ENCODE measurements around the gene BRME1.

The BRME1 gene
- 0.14 to 3.3 (median 0.86) reads per million in 17 experiments for total RNA-seq

DNA sequence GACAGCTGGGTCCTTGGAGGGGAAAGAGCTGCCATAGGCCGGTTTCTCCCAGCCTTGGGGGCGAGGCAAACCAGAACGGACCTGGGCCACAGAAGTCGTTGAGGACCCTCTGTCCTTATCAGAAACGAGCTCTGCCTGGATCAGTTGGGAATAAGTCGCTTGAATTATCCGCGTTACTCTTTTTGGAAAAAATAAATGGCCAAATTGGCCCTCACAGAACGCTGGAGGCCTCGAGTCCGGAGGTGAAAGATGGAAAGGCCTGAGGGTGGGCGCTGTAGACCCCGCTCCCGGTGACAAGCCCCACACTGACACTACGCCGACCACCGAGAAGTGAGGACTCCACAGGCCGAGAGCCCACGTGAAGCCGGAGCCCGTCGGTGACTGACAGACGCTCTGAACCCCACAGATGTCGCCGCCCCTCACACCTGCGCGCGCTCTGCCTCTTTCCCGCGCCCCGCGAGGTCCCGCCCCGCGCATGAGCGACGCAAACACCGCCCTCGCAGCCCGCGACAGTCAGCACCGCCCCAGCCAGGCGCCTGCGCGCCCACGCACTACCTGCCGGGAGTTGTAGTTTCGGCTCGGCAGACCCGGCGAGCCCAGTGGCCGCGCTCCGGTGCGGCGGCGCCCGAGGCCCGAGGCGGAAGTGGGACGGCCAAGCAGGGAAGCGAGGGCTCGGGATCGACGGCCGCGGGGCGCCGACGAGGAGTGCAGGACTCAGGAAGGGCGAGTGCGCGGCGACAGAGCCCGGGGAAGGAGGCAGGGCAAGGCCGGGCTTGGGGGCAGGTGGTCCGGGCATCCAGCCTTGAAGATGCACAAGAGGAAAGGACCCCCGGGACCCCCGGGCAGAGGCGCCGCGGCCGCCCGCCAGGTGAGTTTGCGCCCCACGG is at the start of gene BRME1, which contains the start of gene CC2D1A:
TSS of gene BRME1 (minus strand) at position 484 of the 887 bp plus-strand sequence. CDS start 1,225 bp downstream, outside the sequence.
TSS of gene CC2D1A (plus strand) at position 568 of the 887 bp plus-strand sequence. CDS start at position 809, 241 bp downstream.
- DNase-seq = peak; percentile 91 to 97 (median 94)

DNA sequence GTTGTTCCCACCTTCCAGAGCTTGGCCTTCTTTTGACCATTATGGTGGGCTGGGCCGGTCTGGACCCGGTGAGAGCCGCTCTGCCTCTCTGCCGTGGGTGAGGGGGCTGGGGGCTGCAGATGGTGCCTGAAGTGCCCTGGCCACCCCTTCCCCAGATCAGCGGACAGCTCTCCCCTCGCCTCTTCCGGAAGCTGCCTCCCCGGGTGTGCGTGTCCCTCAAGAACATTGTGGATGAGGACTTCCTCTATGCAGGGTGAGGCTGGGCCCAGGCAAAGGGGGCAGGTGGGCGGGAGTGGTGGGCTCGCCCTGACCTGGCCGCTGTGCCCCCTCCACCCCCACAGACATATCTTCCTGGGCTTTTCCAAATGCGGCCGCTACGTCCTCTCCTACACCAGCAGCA is 48.3 kb upstream of the BRME1 start:
- DNase-seq = no peak

DNA sequence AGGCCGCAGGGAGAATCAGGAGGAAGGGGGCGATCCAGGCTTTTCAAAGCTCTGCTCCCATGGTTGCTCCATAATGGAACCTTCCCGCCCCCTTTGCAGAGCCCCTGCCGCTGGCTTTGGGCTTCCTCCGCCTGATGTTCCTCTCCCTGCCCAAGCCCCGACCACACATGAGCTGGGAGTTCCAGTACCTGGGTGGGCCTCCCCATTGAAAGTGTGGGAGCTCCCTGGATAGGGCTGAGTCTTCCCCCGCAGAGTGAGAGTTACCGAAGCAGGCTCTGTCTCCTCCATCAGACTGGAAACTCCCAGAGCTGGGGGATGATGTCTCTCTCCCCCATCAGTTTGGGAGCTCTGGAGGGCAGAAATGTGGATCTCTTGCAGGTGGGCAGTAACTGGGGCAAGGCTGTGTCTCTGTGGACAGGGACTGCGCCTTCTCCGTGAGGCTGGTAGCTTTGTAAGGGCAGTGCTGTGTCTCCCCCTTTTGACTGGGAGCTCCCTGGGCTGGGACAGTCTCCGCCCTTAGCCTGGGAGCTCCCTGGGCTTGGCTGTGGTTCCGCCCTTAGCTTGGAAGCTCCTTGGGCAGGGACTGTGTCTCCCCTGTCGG is 47.1 kb upstream of the BRME1 start:
- peak; percentile 39 to 67 (median 48) for DNase-seq

DNA sequence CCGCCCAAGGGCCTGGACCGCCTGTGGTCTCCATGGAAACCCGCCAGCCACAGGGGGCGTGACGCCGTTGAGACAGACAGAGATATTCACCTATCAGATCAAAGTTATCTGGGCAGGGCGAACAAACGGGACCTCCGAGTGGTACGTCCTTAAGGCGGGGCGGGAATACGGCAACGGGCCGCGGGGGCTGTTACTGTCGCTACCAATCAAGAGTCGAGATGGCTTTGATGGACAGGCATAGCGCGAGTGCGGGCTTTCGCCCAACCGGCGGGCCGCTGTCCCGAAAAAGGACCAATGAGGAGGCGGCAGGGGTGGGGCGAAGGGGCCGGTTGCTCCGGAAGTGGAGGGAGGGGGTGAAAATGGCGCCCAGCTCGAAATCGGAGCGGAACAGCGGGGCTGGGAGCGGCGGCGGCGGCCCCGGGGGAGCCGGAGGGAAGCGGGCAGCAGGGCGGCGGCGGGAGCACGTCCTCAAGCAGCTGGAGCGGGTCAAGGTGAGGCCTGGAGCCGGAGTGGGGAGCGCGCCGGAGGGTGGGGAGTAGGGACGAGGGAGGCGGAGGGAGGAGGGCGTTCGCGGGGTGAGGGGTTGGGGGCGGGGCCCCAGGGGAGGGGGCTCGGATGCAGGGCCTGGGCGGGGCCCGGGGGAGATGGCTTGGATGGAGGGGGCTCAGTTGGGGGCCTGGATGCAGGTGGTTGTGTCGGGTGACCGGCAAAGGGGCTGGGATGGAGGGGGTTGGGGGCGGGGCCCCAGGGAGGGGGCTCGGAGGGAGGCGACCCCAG is 46.4 kb upstream of the BRME1 start, which contains the start of gene DCAF15:
TSS of gene DCAF15 (plus strand) at position 356 of the 777 bp plus-strand sequence. CDS start at position 360, 4 bp downstream.
- peak; percentile 100 for DNase-seq

DNA sequence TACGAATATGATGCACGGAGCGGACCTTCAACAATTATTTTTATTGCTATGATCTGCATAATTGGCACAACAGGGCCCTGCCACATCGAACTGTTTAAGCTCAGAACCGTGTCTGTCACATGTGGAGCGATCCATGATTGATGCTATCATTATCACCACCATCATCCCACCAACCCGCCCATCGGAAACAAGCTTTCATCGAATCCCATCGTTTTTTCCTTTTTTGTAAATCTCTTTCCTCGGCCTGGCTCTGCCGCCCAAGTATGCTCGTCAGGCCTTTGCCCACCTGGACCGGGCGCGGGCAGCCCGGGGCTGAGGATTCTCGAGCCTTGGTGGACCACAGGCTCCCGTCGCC is 45.9 kb upstream of the BRME1 start:
- no peak for DNase-seq

DNA sequence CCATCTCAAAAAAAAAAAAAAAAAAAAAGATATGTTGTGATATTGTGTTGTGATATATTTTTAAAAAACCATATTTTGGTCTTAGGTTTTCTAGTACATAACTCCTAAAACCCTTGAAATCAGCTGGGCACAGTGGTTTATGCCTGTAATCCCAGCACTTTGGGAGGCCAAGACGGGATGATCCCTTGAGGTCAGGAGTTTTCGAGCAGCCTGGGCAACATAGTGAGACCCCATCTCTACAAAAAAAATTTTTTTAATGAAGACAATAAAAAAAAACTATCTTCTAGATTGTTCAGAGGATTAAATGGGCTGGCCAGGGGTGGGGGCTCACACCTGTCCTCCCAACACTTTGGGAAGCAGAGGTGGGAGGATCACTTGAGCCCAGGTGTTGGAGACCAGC is 45.1 kb upstream of the BRME1 start:
- no peak for DNase-seq

DNA sequence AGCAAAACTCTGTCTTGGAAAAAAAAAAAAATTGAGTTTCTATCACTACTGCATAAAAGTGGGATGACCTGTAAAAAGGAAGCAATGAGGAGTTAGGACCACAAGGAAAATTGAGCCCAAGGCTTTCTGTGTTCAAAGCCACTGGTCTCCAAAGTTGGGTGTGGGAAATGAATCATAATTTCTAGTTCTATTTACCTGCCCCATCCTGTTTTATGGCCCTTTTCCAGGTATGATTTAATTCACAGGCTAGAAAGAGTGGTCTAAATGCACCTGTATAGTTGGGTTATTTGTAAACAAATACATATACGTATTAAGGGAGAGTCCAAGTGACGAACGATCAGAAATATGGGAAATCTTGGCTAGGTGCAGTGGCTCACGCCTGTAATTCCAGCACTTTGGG is 40.5 kb upstream of the BRME1 start:
- DNase-seq = no peak

DNA sequence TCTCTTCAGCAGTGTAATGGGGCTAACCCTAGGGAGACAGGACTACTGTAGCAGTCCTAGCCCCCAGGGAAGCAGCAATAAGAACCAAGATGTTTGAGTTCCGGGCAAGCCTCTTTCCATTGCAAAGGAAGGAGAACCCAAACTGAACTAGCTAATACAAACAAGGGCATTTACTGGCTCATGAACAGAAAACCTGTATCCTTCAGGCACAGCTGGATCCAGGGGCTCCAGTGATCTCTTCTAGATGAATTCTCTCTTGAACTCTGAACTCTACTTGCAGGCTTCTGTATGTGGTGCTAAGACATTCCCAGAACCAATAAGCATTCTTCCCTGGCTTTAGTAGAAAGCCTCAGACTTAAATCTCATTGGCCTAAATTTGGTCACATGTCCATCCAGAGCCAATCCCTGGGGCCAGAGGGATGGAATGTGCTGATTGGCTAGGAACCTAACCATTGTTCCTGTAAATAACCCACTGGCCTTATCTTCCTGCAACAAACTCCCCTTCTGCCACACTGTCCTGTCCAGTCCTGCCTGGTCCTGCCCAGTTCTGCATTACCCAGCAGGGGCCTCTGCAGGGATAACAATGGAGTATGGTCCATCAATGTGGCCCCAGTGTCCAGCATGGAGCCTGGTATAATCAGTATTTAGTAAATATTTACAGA is 36.2 kb upstream of the BRME1 start:
- DNase-seq = no peak

DNA sequence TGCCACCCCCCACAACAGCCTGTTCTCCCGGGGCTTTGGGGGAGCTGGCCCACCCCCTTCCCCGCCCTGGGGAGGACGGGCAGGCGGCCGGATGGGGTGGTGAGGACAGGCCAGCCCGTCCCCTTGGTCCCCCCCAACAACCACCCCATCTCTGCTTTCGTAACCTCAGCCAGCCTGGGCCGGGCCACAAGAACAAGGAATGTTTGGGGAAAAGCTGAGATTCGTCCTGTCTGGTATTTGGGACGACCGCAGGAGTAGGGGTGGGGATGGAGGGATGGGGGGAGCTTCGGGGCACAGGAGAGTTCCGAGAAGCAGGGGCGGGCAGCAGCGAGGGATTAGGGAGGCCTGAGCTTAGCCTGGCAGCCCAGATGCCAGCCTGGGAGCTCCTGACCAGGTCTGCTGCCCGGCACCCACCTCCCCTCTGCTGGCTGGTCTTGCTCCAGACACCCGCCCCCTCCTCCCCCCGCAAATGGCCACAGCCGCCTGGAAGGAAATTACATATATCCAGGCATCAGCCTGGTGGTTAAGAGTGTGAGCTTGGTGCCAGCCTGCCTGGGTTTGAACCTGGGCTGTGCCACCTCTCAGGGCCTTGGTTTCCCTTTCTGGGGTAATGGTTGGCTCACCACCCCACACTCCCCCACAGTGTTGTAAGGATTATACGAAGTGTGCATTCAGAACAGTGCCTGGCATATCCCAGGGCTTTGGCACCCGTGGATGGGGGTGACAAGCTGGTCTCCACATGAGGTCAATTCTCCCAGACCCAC is 32.6 kb upstream of the BRME1 start, which contains the start of gene PODNL1:
TSS of gene PODNL1 (minus strand) at position 117 of the 764 bp plus-strand sequence. CDS start 236 bp downstream, outside the sequence.
- DNase-seq = no peak

DNA sequence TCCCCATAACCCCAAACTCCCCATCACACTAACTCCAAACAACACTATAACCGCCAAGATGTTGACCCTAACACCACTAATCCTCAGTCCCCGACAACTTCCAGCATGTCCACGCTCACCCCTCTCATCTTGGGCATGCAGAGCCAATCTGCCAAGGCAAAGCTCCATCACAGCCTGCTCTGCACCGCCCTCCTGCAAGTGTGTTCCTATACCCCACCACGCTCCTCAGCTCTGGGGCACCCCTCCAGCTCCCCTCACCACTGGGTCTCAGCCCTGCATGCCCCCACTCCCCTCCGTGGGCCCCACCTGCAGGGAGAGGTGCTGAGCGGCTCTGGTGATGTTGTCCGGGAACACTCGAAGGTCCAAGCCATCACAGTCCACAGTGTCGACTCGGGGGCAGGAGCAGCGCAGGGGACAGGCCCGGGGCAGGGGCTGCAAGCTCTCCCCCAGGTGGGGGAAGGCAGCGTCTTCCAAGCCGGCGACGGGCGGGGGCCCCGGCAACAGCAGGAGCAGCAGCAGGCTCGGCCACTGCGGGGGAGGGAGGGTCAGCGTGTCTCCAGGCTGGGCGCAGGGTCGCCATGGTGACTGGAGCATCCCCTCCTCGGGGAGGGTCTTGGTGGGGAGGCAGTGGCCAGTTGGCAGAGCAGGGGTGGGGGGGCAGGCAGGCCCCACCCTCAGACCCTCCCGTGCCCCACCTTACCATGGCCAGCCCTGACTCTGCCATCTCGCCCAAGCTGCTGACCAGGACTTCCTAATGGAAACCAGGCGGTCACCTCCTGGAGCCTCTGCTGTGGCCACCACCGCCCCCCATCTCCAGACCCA is 31.8 kb upstream of the BRME1 start:
- DNase-seq = no peak

DNA sequence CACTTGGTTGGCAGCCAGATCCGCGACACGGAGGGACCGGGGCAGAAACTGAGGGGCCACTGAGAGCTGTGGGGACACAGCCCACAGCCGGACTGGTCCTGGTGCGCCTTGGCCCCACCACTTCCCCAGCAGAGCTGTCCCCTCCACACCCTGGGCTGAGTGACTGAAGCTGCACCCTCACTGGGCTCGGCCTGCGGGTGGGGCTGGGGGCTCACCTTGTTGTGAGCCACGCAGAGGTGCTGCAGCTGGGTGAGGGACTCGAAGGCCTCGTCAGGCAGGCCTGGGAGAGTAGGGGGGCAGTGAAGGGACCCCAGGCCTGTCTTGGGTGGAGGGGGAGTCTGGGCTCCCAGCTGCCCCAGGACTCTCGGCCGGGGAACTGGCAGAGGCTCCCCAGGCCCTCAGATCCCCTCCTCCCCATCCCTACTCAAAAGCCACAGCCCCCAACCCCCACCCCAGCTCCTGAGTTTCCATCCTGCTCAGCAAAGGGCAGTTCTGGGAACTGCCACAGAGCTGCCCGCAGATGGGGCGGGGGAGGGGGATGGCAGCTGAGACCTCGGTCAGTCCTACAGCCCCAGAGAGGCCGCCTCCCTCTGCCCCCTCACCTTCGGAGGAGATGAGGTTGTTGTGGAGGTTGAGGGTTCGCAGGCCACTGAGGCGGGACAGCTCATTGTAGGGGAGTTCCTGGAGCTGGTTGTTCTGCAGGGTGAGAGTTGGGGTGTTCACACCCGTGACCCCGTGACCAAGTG is 30.0 kb upstream of the BRME1 start:
- no peak for DNase-seq

DNA sequence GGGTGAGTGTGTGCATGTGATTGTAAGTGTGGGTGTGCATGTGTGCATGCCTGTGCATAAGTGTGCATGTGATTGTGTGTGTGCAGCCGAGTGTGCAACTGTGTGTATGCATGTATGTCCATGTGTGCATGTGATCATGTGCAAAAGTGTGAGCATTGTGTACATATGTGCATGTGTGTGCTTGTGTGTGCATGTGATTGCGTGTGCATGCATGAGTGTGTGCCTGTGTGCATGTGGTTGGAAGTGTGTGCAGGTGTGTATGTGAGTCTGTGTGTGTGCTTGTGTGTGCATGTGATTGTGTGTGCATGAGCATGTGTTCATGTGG is 28.8 kb upstream of the BRME1 start:
- no peak for DNase-seq

DNA sequence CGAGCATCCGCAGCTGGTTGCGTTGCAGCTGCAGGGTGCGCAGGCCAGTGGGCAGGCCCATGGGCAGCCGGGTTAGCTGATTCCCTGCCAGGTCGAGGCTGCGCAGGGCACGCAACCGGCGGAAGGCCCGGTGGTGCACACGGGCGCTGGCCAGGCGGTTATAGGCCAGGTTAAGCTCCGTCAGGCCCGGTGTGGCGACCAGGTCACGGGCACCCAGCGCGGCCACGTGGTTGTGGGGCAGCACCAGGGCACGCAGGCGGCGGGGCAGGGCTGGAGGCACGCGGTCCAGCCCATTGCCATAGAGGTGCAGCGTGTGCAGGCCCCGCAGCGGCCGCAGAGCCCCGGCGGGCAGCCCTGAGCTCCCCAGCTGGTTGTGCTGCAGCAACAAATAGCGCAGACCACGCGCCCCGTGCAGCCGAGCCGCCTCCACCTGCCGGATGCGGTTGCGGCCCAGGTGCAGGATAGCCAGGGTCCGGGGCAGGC is 27.0 kb upstream of the BRME1 start:
- no peak for DNase-seq

DNA sequence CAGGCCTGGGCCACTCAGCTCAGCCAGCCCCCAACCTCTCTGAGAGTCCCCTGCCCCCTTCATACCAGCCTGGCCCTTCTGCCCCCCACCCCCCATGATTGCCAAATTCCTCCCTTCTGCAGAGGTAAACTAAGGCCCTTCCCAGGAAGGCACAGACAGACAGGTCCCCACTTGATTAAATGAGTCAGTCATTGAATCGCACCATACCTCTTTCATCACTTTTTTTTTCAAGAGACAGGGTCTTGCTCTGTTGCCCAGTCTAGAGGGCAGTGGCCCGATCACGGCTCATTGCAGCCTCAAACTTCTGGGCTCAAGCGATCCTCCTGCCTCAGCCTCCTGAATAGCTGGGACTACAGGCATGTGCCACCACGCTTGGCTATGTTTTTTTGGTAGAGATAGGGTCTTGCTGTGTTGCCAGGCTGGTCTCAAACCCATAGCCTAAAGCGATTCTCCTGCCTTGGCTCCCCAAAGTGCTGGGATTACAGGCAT is 26.3 kb upstream of the BRME1 start:
- DNase-seq = no peak

DNA sequence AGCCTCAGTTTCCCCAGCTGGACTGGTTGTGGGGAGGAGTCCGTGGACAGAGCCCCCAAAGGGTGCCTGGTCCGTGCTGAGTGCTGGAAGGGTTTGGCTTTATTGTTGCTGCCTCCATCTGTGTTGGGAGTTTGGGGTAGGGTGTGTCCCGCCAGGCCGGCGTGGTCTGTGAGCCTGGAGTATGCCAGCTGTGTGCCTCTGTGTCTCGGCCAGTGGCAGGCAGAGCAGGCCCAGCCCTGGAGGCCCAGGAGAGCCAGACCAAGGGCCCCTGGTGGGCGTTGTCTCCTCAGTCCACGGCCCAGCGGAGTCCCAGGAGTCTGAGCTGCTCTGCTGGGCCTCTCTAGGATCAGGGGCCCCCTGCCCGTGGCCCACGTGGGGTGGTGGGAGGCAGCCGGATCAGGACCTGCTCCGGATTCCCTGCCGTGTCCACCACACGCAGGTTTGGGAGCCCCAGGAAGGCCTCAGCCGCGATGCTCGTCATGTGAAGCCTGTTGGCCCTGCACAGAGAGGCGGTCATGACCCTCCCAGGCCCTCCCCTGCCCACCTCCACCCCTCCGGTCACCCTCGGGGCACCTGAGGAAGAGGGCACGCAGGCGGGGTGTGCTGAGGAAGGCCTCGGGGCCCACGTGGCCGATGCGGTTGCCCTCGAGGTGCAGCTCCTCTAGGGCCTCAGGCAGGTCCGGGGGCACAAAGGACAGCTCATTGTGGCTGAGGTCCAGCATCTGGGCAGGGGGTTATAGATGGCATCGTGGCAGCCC is 25.7 kb upstream of the BRME1 start:
- no peak for DNase-seq

DNA sequence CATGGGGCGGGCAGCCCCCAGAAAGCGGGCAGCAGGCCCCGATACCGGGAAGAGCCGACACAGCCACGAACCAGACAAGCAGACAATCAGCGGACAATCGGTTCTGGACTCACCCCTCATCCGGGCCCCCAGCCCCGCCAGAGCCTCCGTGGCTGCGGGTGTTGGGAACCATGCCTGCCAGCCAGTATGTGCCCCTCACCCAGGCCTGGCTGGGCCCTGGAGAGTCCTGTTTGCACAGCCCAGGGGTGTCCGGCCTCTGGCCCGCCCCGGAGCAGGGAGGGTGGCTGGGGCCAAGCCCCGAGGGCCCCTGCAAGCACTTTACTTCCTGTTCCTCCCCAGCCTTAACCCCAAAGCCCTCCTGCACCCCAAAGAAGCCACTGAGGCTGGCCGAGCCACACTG is 24.5 kb upstream of the BRME1 start:
- no peak for DNase-seq

DNA sequence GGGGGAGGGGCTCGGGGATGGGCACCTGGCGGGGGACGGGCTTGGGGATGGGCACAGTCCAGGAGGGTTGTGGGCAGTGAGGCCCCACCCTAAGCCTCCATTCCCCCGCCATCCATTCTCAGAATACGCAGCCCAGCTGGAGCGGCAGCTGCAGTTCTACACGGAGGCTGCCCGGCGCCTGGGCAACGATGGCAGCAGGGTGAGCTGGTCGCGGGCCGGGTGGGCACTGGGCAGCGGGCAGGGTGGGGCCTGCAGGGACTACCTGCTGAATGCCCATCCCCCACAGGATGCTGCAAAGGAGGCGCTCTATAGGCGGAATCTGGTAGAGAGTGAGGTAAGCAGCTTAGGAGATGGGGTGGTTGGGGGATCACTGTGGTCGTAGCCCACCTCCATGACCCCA is 24.0 kb upstream of the BRME1 start:
- no peak for DNase-seq

DNA sequence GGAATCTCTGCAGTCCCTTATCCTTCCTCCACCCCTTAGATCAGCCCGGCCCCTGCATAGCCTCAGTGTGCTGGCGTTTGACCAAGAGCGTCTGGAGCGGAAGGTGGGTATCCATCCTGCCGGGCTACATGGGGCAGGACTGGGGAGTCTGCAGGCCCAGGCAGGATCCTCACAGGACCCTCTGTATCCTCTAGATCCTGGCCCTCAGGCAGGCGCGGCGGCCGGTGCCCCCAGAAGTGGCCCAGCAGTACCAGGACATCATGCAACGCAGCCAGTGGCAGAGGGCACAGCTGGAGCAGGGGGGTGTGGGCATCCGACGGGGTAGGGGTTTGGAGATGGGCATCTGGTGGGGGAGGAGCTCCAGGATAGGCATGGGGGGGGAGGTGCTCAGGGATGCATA is 23.4 kb upstream of the BRME1 start:
- DNase-seq = no peak

DNA sequence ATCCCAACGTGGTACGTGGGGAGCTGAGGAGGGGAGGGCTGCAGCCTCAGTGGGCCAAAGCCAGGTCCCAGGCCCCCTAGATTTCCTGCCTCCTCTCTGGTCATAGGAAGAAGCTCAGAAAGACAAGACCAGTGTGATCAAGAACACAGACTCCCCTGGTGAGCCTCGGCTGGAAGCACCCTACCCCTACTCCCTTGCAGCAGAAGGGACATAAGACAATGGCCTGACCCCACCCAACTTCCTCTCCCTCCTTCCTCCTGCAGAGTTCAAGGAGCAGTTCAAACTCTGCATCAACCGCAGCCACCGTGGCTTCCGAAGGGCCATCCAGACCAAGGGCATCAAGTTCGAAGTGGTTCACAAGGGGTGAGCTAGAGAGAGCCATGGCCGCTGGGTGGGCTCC is 20.8 kb upstream of the BRME1 start:
- DNase-seq = peak in 1 of 4 experiments; percentile 18

Data from suppressor macrophage (primary cell).